ENCODE results near the gene SSH2.

DNA sequence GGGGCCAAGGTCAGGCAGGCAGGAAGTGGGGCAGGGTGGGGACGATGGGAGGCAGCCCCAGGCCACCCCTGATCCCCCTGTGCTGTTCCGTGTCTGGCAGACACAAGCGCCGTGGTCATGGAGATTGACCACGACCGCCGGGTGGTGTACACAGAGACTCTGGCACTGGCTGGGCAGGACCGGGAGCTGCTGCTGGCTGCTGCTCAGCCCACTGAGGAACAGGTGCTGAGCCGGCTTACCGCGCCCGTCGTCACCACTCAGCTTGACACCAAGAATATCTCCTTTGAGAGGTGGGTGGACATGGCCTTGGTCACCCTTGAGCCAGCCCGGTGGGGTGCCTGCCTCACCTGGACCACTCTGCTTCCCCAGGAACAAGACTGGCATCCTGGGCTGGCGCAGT lies 321.0 kb downstream of the SSH2 start:
- TF ChIP-seq TCF12 (IDR thresholded peaks at IDR 0.05): no peak
- TF ChIP-seq CHD2 (IDR thresholded peaks at IDR 0.05; ENCODE audit: low read length, partially characterized antibody): no peak
- TF ChIP-seq, protein P1, sequence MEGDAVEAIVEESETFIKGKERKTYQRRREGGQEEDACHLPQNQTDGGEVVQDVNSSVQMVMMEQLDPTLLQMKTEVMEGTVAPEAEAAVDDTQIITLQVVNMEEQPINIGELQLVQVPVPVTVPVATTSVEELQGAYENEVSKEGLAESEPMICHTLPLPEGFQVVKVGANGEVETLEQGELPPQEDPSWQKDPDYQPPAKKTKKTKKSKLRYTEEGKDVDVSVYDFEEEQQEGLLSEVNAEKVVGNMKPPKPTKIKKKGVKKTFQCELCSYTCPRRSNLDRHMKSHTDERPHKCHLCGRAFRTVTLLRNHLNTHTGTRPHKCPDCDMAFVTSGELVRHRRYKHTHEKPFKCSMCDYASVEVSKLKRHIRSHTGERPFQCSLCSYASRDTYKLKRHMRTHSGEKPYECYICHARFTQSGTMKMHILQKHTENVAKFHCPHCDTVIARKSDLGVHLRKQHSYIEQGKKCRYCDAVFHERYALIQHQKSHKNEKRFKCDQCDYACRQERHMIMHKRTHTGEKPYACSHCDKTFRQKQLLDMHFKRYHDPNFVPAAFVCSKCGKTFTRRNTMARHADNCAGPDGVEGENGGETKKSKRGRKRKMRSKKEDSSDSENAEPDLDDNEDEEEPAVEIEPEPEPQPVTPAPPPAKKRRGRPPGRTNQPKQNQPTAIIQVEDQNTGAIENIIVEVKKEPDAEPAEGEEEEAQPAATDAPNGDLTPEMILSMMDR (IDR thresholded peaks at IDR 0.05): no peak
- no peak for TF ChIP-seq JUND (IDR thresholded peaks at IDR 0.05)
- TF ChIP-seq POLR2AphosphoS5 (IDR thresholded peaks at IDR 0.05; ENCODE audit: low read depth, low read length): no peak
- no peak for TF ChIP-seq EP300 (IDR thresholded peaks at IDR 0.05; ENCODE audit: borderline replicate concordance in 1 of 2, low read depth in 1 of 2, low read length in 1 of 2)
- no peak for TF ChIP-seq EZH2phosphoT487 (IDR thresholded peaks at IDR 0.05; ENCODE audit: borderline replicate concordance, low read depth)
- TF ChIP-seq FOXJ3 (CRISPR knock-in tag; IDR thresholded peaks at IDR 0.05): no peak

Measured in SK-N-SH (cell line).